ENCODE data around the gene CENPC. TPM values are rescaled to one million over a fixed set of nuclear protein-coding genes. Genes with fewer than 3 reads are reported as not detected.

Gene CENPC
- total and polyA plus RNA-seq, 7 donors = 4.9 to 30.0 (median 20.6) TPM

- H3K27me3 ChIP-seq = no peaks in the 10 kb centered on the region
- H3K4me1 ChIP-seq = peaks cover 0 to 34% (median 18%) of the 10 kb centered on the region in 4 donors
- H3K36me3 ChIP-seq = peaks cover 0 to 12% (median 0%) of the 10 kb centered on the region in 4 donors
- 55 to 77% methylated on average over 4 of the region's 4 CpGs for WGBS, 2 donors
- no peak for DNase-seq
- TF ChIP-seq POLR2A (IDR thresholded peaks at IDR 0.05) (no peak), EP300 (IDR thresholded peaks at IDR 0.05) (no peak), CTCF (IDR thresholded peaks at IDR 0.05) (no peak), POLR2AphosphoS5 (IDR thresholded peaks at IDR 0.05) (no peak)
- no peak overlapping the region for H3K27ac ChIP-seq
- intact Hi-C loops (cut with DNase I) = loop anchor here (5.0 kb wide), 1 partner anchor 80 kb away; no protein-coding TSS in a partner anchor
- H3K4me3 ChIP-seq = no peak overlapping the region
- no peaks in the 10 kb centered on the region for H3K9me3 ChIP-seq
Measured at GRCh38 chr4:67546971-67547370, 1.7 kb upstream of the CENPC start.

- Histone ChIP-seq H3K4me1 (peaks cover 0 to 40% (median 20%) of the 10 kb centered on the region in 4 donors), H3K4me3 (peak overlapping the region; percentile 63 to 83 (median 80)), H3K9me3 (no peaks in the 10 kb centered on the region), H3K27me3 (no peaks in the 10 kb centered on the region), H3K36me3 (peaks cover 0 to 21% (median 2%) of the 10 kb centered on the region in 4 donors), H3K27ac (peak overlapping the region; percentile 89 to 93 (median 92))
- TF ChIP-seq EP300 (IDR thresholded peaks at IDR 0.05) (no peak), CTCF (IDR thresholded peaks at IDR 0.05) (no peak), POLR2A (IDR thresholded peaks at IDR 0.05) (no peak), POLR2AphosphoS5 (IDR thresholded peaks at IDR 0.05) (no peak)
- 34 to 50% methylated on average over 4 of the region's 4 CpGs for WGBS, 2 donors
- intact Hi-C loops (cut with DNase I) = loop anchor here (5.0 kb wide), 1 partner anchor 81 kb away; no protein-coding TSS in a partner anchor
- no peak for DNase-seq
Measured at GRCh38 chr4:67546004-67546356, 677 bp upstream of the CENPC start.

- no peak overlapping the region for H3K4me3 ChIP-seq
- TF ChIP-seq POLR2AphosphoS5 (IDR thresholded peaks at IDR 0.05) = no peak
- no peak for TF ChIP-seq POLR2A (IDR thresholded peaks at IDR 0.05)
- TF ChIP-seq CTCF (IDR thresholded peaks at IDR 0.05) = no peak
- no peaks in the 10 kb centered on the region for H3K9me3 ChIP-seq
- H3K36me3 ChIP-seq = peaks cover 0 to 59% (median 23%) of the 10 kb centered on the region in 4 donors
- intact Hi-C loops (cut with DNase I) = no loop called here
- H3K27me3 ChIP-seq = no peaks in the 10 kb centered on the region
- DNase-seq = no peak
- no peak overlapping the region for H3K27ac ChIP-seq
- H3K4me1 ChIP-seq = peaks cover 0 to 40% (median 20%) of the 10 kb centered on the region in 4 donors
- 11 to 42% methylated on average over 1 of the region's 1 CpG for WGBS, 2 donors
Measured at GRCh38 chr4:67542076-67542475, 3.2 kb downstream of the CENPC start.

- no peak for DNase-seq
- Histone ChIP-seq H3K27ac (no peak overlapping the region), H3K27me3 (no peaks in the 10 kb centered on the region), H3K9me3 (no peaks in the 10 kb centered on the region), H3K4me3 (no peak overlapping the region), H3K4me1 (peaks cover 0 to 31% (median 20%) of the 10 kb centered on the region in 4 donors), H3K36me3 (peaks cover under 1 to 80% (median 23%) of the 10 kb centered on the region in 4 donors)
- intact Hi-C loops (cut with DNase I) = no loop called here
- TF ChIP-seq CTCF (IDR thresholded peaks at IDR 0.05) = no peak
- TF ChIP-seq EP300 (IDR thresholded peaks at IDR 0.05) = no peak
- no peak for TF ChIP-seq POLR2AphosphoS5 (IDR thresholded peaks at IDR 0.05)
- no peak for TF ChIP-seq POLR2A (IDR thresholded peaks at IDR 0.05)
- 98% methylated on average over 1 of the region's 1 CpG for WGBS, 2 donors
Measured at GRCh38 chr4:67539830-67540229, 5.5 kb downstream of the CENPC start.

GRCh38 chr4:67535280-67535840 lies 9.9 kb downstream of the CENPC start:
- DNase-seq = no peak
- intact Hi-C loops (cut with DNase I) = no loop called here
- Histone ChIP-seq H3K27ac (no peak overlapping the region), H3K27me3 (no peaks in the 10 kb centered on the region), H3K4me3 (no peak overlapping the region), H3K36me3 (peaks cover 4 to 89% (median 26%) of the 10 kb centered on the region in 4 donors), H3K9me3 (no peaks in the 10 kb centered on the region), H3K4me1 (peaks cover 0 to 8% (median 0%) of the 10 kb centered on the region in 4 donors)
- WGBS, 2 donors = 83 to 87% methylated on average over 2 of the region's 2 CpGs
- TF ChIP-seq EP300 (IDR thresholded peaks at IDR 0.05) = no peak

All from sigmoid colon (tissue), 7 donors.